Endothelial cell of umbilical vein (primary cell): ENCODE data around the gene CXCR6. TPM values are rescaled to one million over a fixed set of nuclear protein-coding genes. Genes with fewer than 3 reads are reported as not detected.

Source experiments
- BruUV-seq: library from RNA; stranded (reverse); fragments of 400-500 nt; replicated peaks from 2 replicates; lab custom pipeline; 2021; lab: Mats Ljungman, UMichigan
- CTCF ChIA-PET: fragments of 300-600, 350-600 bp; sonication (Branson Sonifier 250); formaldehyde crosslinking; loops from one replicate; lab custom pipeline; 2021; ENCODE audit warnings: antibody characterized with exemption, inconsistent platforms; lab: Charles Lee
- POLR2A ChIA-PET: fragments of 300-600, 350-600 bp; sonication (Branson Sonifier 250); formaldehyde crosslinking; loops from one replicate; lab custom pipeline; 2021; ENCODE audit warnings: antibody characterized with exemption, inconsistent platforms; lab: Charles Lee
- DNase-seq: peaks from one replicate; pipeline ENCODE4 v3.0.0-alpha.2; 2011; ENCODE audit warnings: low read depth, low spot score
- FAIRE-seq: peaks from 2 replicates; lab custom pipeline; 2011; peaks lifted over from hg19 to GRCh38; lab: Jason Lieb, UNC
- H2AFZ ChIP-seq: 2 replicates; pipeline ENCODE4 v1.6.0; 2012; ENCODE audit warnings: low read depth, low read length, control low read depth, inconsistent platforms
- H3K27ac ChIP-seq: 2 replicates; pipeline ENCODE4 v1.5.1; 2011; ENCODE audit warnings: low read depth, mild to moderate bottlenecking, control low read depth, low read length, moderate library complexity; ENCODE audit not compliant: insufficient read depth
- H3K27me3 ChIP-seq, 2 experiments: 2 replicates each; pipeline versions ENCODE4 v1.6.0 to v1.6.1; 2011; ENCODE audit warnings: low read length in 2 of 2, mixed read lengths in 1 of 2; ENCODE audit not compliant: control insufficient read depth in 2 of 2, insufficient read depth in 2 of 2
- H3K36me3 ChIP-seq, 2 experiments: 2 replicates in 1 of 2; 3 replicates in 1 of 2; pipeline ENCODE4 v1.5.1; 2011; ENCODE audit warnings: low read length in 2 of 2, mild to moderate bottlenecking in 1 of 2, moderate library complexity in 1 of 2; ENCODE audit not compliant: control insufficient read depth in 2 of 2, insufficient read depth in 2 of 2; ENCODE audit errors: extremely low read depth in 1 of 2
- H3K4me1 ChIP-seq: 3 replicates; pipeline ENCODE4 v1.5.1; 2011; ENCODE audit warnings: mild to moderate bottlenecking, low read length; ENCODE audit not compliant: control insufficient read depth, insufficient read depth; ENCODE audit errors: extremely low read depth
- H3K4me2 ChIP-seq: 2 replicates; pipeline ENCODE4 v1.6.1; 2011; ENCODE audit warnings: low read length, control low read depth, mixed read lengths; ENCODE audit not compliant: insufficient read depth
- H3K4me3 ChIP-seq, 3 experiments: fragments of 200-600 bp in 1 of 3; sonication (generic), shearing (Covaris generic) in 1 of 3; replicated peaks in 1 of 3; 2 replicates each; pipeline ENCODE4 v1.5.1; 2011 to 2016; ENCODE audit warnings: control low read depth in 3 of 3, low read length in 3 of 3, mild to moderate bottlenecking in 2 of 3, inconsistent platforms in 1 of 3, low read depth in 1 of 3, moderate library complexity in 1 of 3; ENCODE audit not compliant: insufficient read depth in 1 of 3
- H3K79me2 ChIP-seq: 2 replicates; pipeline ENCODE4 v1.6.0; 2012; ENCODE audit warnings: low read length, inconsistent platforms; ENCODE audit not compliant: control insufficient read depth, insufficient read depth
- H3K9ac ChIP-seq: replicated peaks from 2 replicates; pipeline ENCODE3; 2011; ENCODE audit warnings: low read length, control low read depth; ENCODE audit not compliant: insufficient read depth; ENCODE audit errors: extremely low read depth
- H3K9me1 ChIP-seq: replicated peaks from 3 replicates; pipeline ENCODE4 v1.6.0; 2011; ENCODE audit warnings: mild to moderate bottlenecking, low read length; ENCODE audit not compliant: control insufficient read depth, insufficient read depth; ENCODE audit errors: extremely low read depth
- H3K9me3 ChIP-seq: replicated peaks from 2 replicates; pipeline ENCODE4 v1.5.1; 2012; ENCODE audit warnings: low read length, inconsistent platforms; ENCODE audit not compliant: control insufficient read depth, insufficient read depth
- H4K20me1 ChIP-seq: replicated peaks from 2 replicates; pipeline ENCODE3; 2011; ENCODE audit warnings: mild to moderate bottlenecking, low read length; ENCODE audit not compliant: control insufficient read depth, insufficient read depth; ENCODE audit errors: extremely low read depth
- CTCF ChIP-seq, 2 donors: IDR thresholded peaks; 1 replicate in 1 of 2; 2 replicates in 1 of 2; pipeline ENCODE4 v1.5.1; 2011; ENCODE audit warnings: low read length in 2 of 2, mild to moderate bottlenecking in 2 of 2, moderate library complexity in 2 of 2, control low read depth in 1 of 2, inconsistent platforms in 1 of 2, low read depth in 1 of 2; ENCODE audit not compliant: insufficient read depth in 1 of 2; ENCODE audit errors: extremely low read depth in 1 of 2
- EZH2 ChIP-seq: IDR thresholded peaks from 2 replicates; pipeline ENCODE4 v1.6.1; 2012; ENCODE audit warnings: borderline replicate concordance, low read depth, mild to moderate bottlenecking, moderate library complexity, low read length, inconsistent platforms; ENCODE audit not compliant: severe bottlenecking
- FOS ChIP-seq: IDR thresholded peaks from 2 replicates; pipeline ENCODE4 v1.6.1; 2011; ENCODE audit warnings: mild to moderate bottlenecking, low read length, moderate library complexity, borderline replicate concordance; ENCODE audit not compliant: insufficient read depth
- GATA2 ChIP-seq: IDR thresholded peaks from 2 replicates; pipeline ENCODE4 v1.7.0; 2011; ENCODE audit warnings: low read depth, mild to moderate bottlenecking, moderate library complexity, mixed read lengths, low read length; ENCODE audit not compliant: insufficient read length, insufficient read depth
- JUN ChIP-seq: IDR thresholded peaks from 2 replicates; pipeline ENCODE4 v1.6.1; 2011; ENCODE audit warnings: borderline replicate concordance, low read depth; ENCODE audit not compliant: insufficient read length, insufficient read depth
- MAX ChIP-seq: IDR thresholded peaks from 2 replicates; pipeline ENCODE4 v1.6.1; 2011; ENCODE audit not compliant: insufficient read depth, insufficient read length
- MYC ChIP-seq: IDR thresholded peaks from one replicate; pipeline ENCODE4 v1.6.1; 2011; ENCODE audit warnings: mild to moderate bottlenecking, low read depth, low read length
- POLR2A ChIP-seq: IDR thresholded peaks from 2 replicates; pipeline ENCODE4 v1.6.1; 2012; ENCODE audit warnings: low read depth, mild to moderate bottlenecking, control low read depth, low read length
- POLR2AphosphoS5 ChIP-seq: IDR thresholded peaks from 2 replicates; pipeline ENCODE4 v1.6.1; 2012; ENCODE audit warnings: low read depth, mild to moderate bottlenecking, control low read depth, low read length, moderate library complexity; ENCODE audit not compliant: insufficient read depth
- dilution Hi-C: fragments of 300-500 bp; cut with MboI; formaldehyde crosslinking; loops from one replicate; pipeline ENCODE4 v1.15.0; 2019; ENCODE audit warnings: low sequenced_read_pairs; ENCODE audit not compliant: extremely low pct_ligation_motif_present
- intact Hi-C: fragments of 100-400 bp; cut with micrococcal nuclease; formaldehyde crosslinking; loops from one replicate; pipeline ENCODE4 v1.10.0; 2022
- polyA plus RNA-seq, 4 experiments: library from polyadenylated mRNA; depleted of rRNA in 3 of 4; stranded (reverse) in 3 of 4; unstranded in 1 of 4; fragments of >200 nt; gene quantifications; 2 replicates each; pipeline versions ENCODE4 v1.2.1 to v1.2.3, GENCODE V29; 2011 to 2012; ENCODE audit warnings: missing spikeins in 1 of 4
- total RNA-seq: library from RNA; stranded (reverse); gene quantifications from 2 replicates; pipeline ENCODE4 v1.2.3, GENCODE V29; 2021

The CXCR6 gene
- total and polyA plus RNA-seq, 2 donors (not counting 3 experiments of a cell fraction or from before 2014, with no cell fraction given): not detected

DNA sequence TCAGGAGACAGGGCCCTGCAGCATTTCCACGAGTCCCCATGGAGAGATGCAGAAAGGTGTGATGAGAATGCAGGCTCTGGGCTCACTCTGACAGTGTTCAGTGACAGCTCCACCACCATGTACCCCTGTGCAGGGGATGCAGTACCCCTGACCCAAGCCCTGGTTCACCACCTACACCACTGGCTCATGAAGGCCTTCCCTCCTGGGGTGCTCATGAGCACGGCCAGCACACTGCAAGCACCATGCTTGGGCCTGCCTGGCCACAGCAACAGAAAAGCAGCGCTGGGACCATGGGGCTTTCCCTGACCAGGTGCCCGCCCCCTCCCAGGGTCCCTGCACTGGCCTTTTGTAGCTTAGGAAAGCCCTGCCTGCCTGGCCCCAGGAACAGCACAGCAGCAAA lies 6.2 kb downstream of the CXCR6 start:
- Histone ChIP-seq H4K20me1 (no peaks in the 10 kb centered on the region), H2AFZ (no peak overlapping the region), H3K79me2 (no peaks in the 10 kb centered on the region), H3K9me1 (no peaks in the 10 kb centered on the region), H3K4me3 (no peak overlapping the region), H3K9ac (no peak overlapping the region), H3K27me3 (no peaks in the 10 kb centered on the region), H3K9me3 (no peaks in the 10 kb centered on the region), H3K4me2 (no peak overlapping the region), H3K27ac (no peak overlapping the region), H3K36me3 (peaks cover 11 to 64% of the 10 kb centered on the region in 2 experiments), H3K4me1 (no peaks in the 10 kb centered on the region)
- no TSS peak for BruUV-seq
- dilution Hi-C loops (no loop called here), intact Hi-C loops (no loop called here)
- DNase-seq (no peak), FAIRE-seq (no peak)
- CTCF ChIA-PET: interaction anchor here (1.6 to 4.8 kb wide), 2 partner anchors 10 to 128 kb away, joined by 3 to 22 read pairs; no protein-coding TSS in a partner anchor
- TF ChIP-seq MAX (no peak), FOS (no peak), EZH2 (no peak), GATA2 (no peak)
- POLR2A ChIA-PET: no interaction called here

GRCh38 chr3:45950131-45950530 lies 6.9 kb downstream of the CXCR6 start:
- BruUV-seq: no TSS peak
- intact Hi-C loops: no loop called here
- Histone ChIP-seq H3K4me3 (no peak overlapping the region), H3K79me2 (no peaks in the 10 kb centered on the region), H3K27ac (no peak overlapping the region), H2AFZ (no peak overlapping the region), H3K27me3 (no peaks in the 10 kb centered on the region), H3K4me1 (no peaks in the 10 kb centered on the region), H3K9ac (no peak overlapping the region), H3K4me2 (no peak overlapping the region), H3K9me3 (no peaks in the 10 kb centered on the region), H3K9me1 (no peaks in the 10 kb centered on the region), H3K36me3 (peaks cover 15 to 69% of the 10 kb centered on the region in 2 experiments), H4K20me1 (no peaks in the 10 kb centered on the region)
- dilution Hi-C loops: no loop called here
- DNase-seq (no peak), FAIRE-seq (no peak)
- TF ChIP-seq FOS: no peak
- no peak for TF ChIP-seq JUN
- TF ChIP-seq GATA2: no peak
- TF ChIP-seq MYC: no peak
- TF ChIP-seq CTCF (IDR thresholded peaks at IDR 0.05; ENCODE audit: extremely low read depth in 1 of 2, insufficient read depth in 1 of 2, low read depth in 1 of 2, low read length in 2 of 2): no peak
- TF ChIP-seq MAX: no peak
- no peak for TF ChIP-seq EZH2
- no peak for TF ChIP-seq POLR2A
- TF ChIP-seq POLR2AphosphoS5: no peak
- ChIA-PET POLR2A (no interaction called here), CTCF (interaction anchor here (1.1 to 4.8 kb wide), 3 partner anchors 11 to 129 kb away, joined by 3 to 22 read pairs (median 4); no protein-coding TSS in a partner anchor)
